Stomach (tissue), 4 donors: ENCODE results near the gene CHORDC1.
"Not testable (repeated sequence)": the region's sequence is repeated elsewhere in the genome, so short reads cannot be mapped to it uniquely, and the experiment has no call there.

Source experiments
- POLR2AphosphoS5 ChIP-seq, 3 donors: sonication (generic); formaldehyde crosslinking; IDR thresholded peaks; one replicate each; pipeline ENCODE4 v1.6.1; 2016; ENCODE audit warnings: antibody characterized with exemption in 3 of 3
- TF ChIP-seq, protein P1 (sequence below), 7 experiments: fragments of 450-650 bp in 4 of 7; fragments of 200-600 bp in 3 of 7; sonication (generic) in 3 of 7; IDR thresholded peaks; one replicate each; pipeline ENCODE4 v1.5.1; 2016 to 2019; ENCODE audit warnings: antibody characterized with exemption in 7 of 7, control low read depth in 2 of 7, mild to moderate bottlenecking in 1 of 7

DNA sequence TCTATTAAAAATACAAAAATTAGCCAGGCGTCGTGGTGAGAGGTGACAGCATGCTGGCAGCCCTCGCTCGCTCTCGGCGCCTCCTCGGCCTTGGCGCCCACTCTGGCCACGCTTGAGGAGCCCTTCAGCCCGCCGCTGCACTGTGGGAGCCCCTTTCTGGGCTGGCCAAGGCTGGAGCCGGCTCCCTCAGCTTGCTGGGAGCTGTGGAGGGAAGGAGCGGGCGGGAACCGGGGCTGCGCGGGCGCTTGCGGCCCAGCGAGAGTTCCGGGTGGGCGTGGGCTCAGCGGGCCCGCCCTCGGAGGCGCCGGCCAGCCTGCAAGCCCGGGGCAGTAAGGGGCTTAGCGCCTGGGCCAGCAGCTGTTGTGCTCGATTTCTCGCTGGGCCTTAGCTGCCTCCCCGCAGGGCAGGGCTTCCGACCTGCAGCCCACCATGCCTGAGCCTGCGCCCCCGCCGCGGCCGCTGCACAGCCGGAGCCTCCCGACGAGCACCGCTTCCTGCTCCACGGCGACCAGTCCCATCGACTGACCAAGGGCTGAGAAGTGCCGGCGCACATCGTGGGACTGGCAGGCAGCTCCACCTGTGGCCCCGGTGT lies 55.8 kb downstream of the CHORDC1 start:
- TF ChIP-seq, protein P1, sequence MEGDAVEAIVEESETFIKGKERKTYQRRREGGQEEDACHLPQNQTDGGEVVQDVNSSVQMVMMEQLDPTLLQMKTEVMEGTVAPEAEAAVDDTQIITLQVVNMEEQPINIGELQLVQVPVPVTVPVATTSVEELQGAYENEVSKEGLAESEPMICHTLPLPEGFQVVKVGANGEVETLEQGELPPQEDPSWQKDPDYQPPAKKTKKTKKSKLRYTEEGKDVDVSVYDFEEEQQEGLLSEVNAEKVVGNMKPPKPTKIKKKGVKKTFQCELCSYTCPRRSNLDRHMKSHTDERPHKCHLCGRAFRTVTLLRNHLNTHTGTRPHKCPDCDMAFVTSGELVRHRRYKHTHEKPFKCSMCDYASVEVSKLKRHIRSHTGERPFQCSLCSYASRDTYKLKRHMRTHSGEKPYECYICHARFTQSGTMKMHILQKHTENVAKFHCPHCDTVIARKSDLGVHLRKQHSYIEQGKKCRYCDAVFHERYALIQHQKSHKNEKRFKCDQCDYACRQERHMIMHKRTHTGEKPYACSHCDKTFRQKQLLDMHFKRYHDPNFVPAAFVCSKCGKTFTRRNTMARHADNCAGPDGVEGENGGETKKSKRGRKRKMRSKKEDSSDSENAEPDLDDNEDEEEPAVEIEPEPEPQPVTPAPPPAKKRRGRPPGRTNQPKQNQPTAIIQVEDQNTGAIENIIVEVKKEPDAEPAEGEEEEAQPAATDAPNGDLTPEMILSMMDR (IDR thresholded peaks at IDR 0.05): not testable (repeated sequence)
- not testable (repeated sequence) for TF ChIP-seq POLR2AphosphoS5 (IDR thresholded peaks at IDR 0.05)
